IPS DF 6.9 (cell line): ENCODE data around the gene UBASH3A.

Source experiments
- DNase-seq: peaks from one replicate; pipeline ENCODE4 v3.0.0-alpha.2; 2013; ENCODE audit warnings: low read depth, low spot score
- H3K27ac ChIP-seq: one replicate; pipeline ENCODE4 v1.5.1; 2013; ENCODE audit warnings: low read length, control low read depth
- H3K27me3 ChIP-seq: 2 replicates; pipeline ENCODE4 v1.6.1; 2013; ENCODE audit warnings: mild to moderate bottlenecking, low read length; ENCODE audit not compliant: control insufficient read depth, insufficient read depth
- H3K36me3 ChIP-seq: 2 replicates; pipeline ENCODE4 v1.6.1; 2013; ENCODE audit warnings: low read length; ENCODE audit not compliant: control insufficient read depth, insufficient read depth
- H3K4me1 ChIP-seq: 2 replicates; pipeline ENCODE4 v1.6.1; 2013; ENCODE audit warnings: low read length; ENCODE audit not compliant: control insufficient read depth, insufficient read depth
- H3K4me3 ChIP-seq: 2 replicates; pipeline ENCODE4 v1.5.1; 2013; ENCODE audit warnings: mild to moderate bottlenecking, low read length
- H3K9me3 ChIP-seq: 2 replicates; pipeline ENCODE4 v1.6.1; 2013; ENCODE audit warnings: low read length, inconsistent platforms; ENCODE audit not compliant: control insufficient read depth, insufficient read depth
- WGBS: extraction: QIAGEN DNeasy Blood & Tissue Kit; methylation state at CpG from one replicate; pipeline ENCODE4 v1.1.7; 2013; ENCODE audit warnings: mixed read lengths, missing lambda C conversion rate; ENCODE audit not compliant: insufficient read length, insufficient coverage; 5-methylcytosine and 5-hydroxymethylcytosine counted together

UBASH3A gene

DNA sequence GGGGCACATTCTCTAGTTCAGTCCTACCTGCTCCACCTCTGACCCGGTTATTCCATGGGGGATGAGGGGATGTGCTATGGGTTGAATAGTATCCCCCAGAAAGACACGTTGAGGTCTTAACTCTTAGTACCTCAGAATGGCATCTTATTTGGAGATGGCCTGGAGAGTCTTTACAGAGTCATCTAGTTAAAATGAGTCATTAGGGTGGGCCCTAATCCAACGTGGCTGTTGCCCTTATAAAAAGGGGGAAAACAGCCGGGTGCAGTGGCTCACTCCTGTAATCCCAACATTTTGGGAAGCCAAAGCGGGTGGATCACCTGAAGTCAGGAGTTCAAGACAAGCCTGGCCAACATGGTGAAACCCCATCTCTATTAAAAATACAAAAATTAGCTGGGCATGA is 13.5 kb upstream of the UBASH3A start:
- DNase-seq = no peak
- Histone ChIP-seq H3K4me3 (no peak overlapping the region), H3K9me3 (no peaks in the 10 kb centered on the region), H3K27ac (no peak overlapping the region), H3K4me1 (peaks cover 9% of the 10 kb centered on the region; the same call in 1 of the 2 replicates), H3K27me3 (no peaks in the 10 kb centered on the region), H3K36me3 (no peaks in the 10 kb centered on the region)
- WGBS = no CpG with 5 or more reads among the region's 5 CpGs

- no peaks in the 10 kb centered on the region for H3K36me3 ChIP-seq
- H3K27me3 ChIP-seq = no peaks in the 10 kb centered on the region
- no peak overlapping the region for H3K4me3 ChIP-seq
- no peak overlapping the region for H3K27ac ChIP-seq
- DNase-seq = no peak
- H3K9me3 ChIP-seq = no peaks in the 10 kb centered on the region
- peaks cover 9% of the 10 kb centered on the region; the same call in 1 of the 2 replicates for H3K4me1 ChIP-seq
- no CpG with 5 or more reads among the region's 2 CpGs for WGBS
Observed at GRCh38 chr21:42390696-42391095, 13.0 kb upstream of the UBASH3A start.

- Histone ChIP-seq H3K9me3 (no peaks in the 10 kb centered on the region), H3K27ac (no peak overlapping the region), H3K27me3 (no peaks in the 10 kb centered on the region), H3K36me3 (no peaks in the 10 kb centered on the region), H3K4me1 (peaks cover 9% of the 10 kb centered on the region; the same call in 1 of the 2 replicates), H3K4me3 (no peak overlapping the region)
- DNase-seq = no peak
- no CpG with 5 or more reads among the region's 5 CpGs for WGBS
Observed at GRCh38 chr21:42391297-42391696, 12.4 kb upstream of the UBASH3A start.

GRCh38 chr21:42392731-42393442 is 10.8 kb upstream of the UBASH3A start:
- no CpG with 5 or more reads among the region's 17 CpGs for WGBS
- DNase-seq = no peak
- Histone ChIP-seq H3K4me1 (peaks cover 9% of the 10 kb centered on the region; the same call in 1 of the 2 replicates), H3K4me3 (no peak overlapping the region), H3K27me3 (no peaks in the 10 kb centered on the region), H3K36me3 (no peaks in the 10 kb centered on the region), H3K27ac (no peak overlapping the region), H3K9me3 (no peaks in the 10 kb centered on the region)

- WGBS = no CpG with 5 or more reads among the region's 8 CpGs
- Histone ChIP-seq H3K4me1 (peaks cover 9% of the 10 kb centered on the region; the same call in 1 of the 2 replicates), H3K36me3 (no peaks in the 10 kb centered on the region), H3K27ac (no peak overlapping the region), H3K4me3 (no peak overlapping the region), H3K9me3 (no peaks in the 10 kb centered on the region), H3K27me3 (no peaks in the 10 kb centered on the region)
- DNase-seq = no peak
Observed at GRCh38 chr21:42393443-42393950, 10.2 kb upstream of the UBASH3A start.

- no CpG with 5 or more reads among the region's 11 CpGs for WGBS
- H3K4me3 ChIP-seq = no peak overlapping the region
- no peak overlapping the region for H3K27ac ChIP-seq
- no peaks in the 10 kb centered on the region for H3K4me1 ChIP-seq
- H3K27me3 ChIP-seq = no peaks in the 10 kb centered on the region
- no peaks in the 10 kb centered on the region for H3K9me3 ChIP-seq
- no peak for DNase-seq
- no peaks in the 10 kb centered on the region for H3K36me3 ChIP-seq
Observed at GRCh38 chr21:42395302-42395701, 8.4 kb upstream of the UBASH3A start.

DNA sequence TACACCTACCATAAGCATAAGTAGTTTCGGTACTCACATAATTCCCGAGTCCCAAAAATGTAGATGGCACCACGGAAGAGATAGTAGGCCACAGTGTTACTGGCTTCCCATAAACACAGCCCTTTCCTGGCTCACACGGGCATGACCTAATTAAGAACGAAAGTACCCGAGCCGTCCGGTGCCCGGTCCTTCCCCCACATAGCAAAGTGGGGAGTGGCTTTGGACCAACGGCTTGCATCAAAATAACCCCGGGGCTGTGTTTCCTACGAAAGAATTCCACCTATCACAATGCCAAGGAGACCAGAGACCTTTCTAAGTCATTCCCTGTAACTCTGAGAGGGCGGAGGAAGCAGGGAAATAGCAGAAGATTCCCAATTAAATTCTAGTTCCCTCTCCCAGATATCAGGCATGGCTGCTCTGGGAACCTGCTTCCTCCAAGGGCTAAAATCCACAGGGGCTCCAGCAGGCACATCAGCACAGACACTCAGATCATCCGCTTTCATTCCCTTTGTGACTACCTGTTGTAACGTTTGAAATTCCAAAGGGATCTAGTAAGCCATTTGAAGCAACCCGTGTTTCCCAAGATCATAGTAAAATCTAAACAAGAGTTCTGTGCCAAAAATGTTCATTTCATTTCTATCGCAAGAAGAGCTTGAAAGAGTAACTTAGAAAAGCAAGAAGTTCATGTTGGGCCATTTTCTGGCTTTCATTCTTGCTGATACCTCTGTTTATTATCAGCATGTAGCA is 7.6 kb upstream of the UBASH3A start, which contains the start of gene TMPRSS3:
Gene TMPRSS3, minus strand, starts transcription at position 148 of the 747 bp plus-strand sequence. CDS start 635 bp downstream, outside the sequence.
- H3K27ac ChIP-seq = no peak within 1 kb of the TSS
- WGBS = no CpG with 5 or more reads among the region's 17 CpGs

DNA sequence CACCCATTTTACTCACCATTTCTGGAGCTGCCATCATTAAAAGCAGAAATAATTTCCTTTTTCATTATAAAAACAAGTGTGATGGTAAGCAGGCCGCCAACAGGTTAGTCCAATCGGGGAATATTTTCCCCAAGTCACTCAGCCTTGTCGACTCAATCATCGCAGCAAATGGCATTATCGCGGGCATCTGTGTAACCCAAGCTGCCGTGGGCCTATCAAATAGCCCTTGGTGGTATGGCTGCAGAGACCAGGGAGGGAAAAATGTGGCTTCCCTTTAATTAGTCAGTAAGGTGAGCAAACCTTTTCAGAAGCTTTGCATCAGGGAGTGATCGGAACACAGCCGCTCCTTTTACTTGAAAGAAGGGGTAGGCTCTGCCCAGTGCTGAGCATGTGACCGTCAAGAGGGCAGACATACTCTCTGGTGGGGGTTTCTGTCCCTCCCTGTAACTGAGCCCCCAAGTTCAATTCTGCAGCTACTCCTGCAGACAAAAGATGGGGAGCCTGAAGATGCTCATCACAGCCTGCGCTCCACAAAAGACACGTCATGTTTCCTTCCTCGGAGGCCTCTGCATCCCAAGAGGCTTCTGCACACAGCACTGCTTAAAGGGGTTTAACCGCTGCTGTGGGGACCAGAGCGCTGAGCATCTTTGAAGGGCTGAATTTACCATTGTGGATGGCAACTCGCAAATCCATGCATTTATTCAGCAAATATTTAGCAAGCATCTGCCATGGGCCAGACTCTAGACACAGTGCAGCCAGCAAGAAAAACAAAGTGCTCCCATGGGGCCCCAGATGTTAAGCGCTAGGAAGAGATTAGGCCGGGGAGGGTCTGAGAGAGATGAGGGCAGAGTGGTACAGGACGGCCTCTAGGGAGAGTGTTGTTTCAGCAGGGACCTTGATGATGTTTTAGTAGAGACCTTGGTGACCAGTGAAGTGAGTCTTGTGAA is 6.6 kb upstream of the UBASH3A start:
- DNase-seq = no peak
- Histone ChIP-seq H3K4me1 (no peaks in the 10 kb centered on the region), H3K27me3 (no peaks in the 10 kb centered on the region), H3K9me3 (no peaks in the 10 kb centered on the region), H3K36me3 (no peaks in the 10 kb centered on the region), H3K4me3 (no peak overlapping the region), H3K27ac (no peak overlapping the region)
- no CpG with 5 or more reads among the region's 19 CpGs for WGBS

More for the DNA sequence above, 7.6 kb upstream of the UBASH3A start, which contains the start of gene TMPRSS3:
- Histone ChIP-seq H3K4me1 (no peaks in the 10 kb centered on the region), H3K36me3 (no peaks in the 10 kb centered on the region), H3K27me3 (no peaks in the 10 kb centered on the region), H3K9me3 (no peaks in the 10 kb centered on the region), H3K4me3 (no peak within 1 kb of the TSS)
- DNase-seq = no peak

GRCh38 chr21:42397746-42398394 is 5.8 kb upstream of the UBASH3A start:
- Histone ChIP-seq H3K36me3 (no peaks in the 10 kb centered on the region), H3K9me3 (no peaks in the 10 kb centered on the region), H3K4me3 (no peak overlapping the region), H3K4me1 (no peaks in the 10 kb centered on the region), H3K27ac (no peak overlapping the region), H3K27me3 (no peaks in the 10 kb centered on the region)
- WGBS = no CpG with 5 or more reads among the region's 14 CpGs
- no peak for DNase-seq
